Smooth muscle cell (in vitro differentiated cells): ENCODE data around the gene PRKG1. TPM values are rescaled to one million over a fixed set of nuclear protein-coding genes. Genes with fewer than 3 reads are reported as not detected.

Experiments
- DNase-seq: peaks from one replicate; lab custom pipeline; 2025; ENCODE audit not compliant: unreplicated experiment; lab: John Stamatoyannopoulos, UW
- H2AFZ ChIP-seq: fragments of 200-600 bp; sonication (generic); 2 replicates; pipeline ENCODE4 v1.6.0; 2016; ENCODE audit warnings: antibody characterized with exemption, low read depth, mild to moderate bottlenecking
- H3F3A ChIP-seq: fragments of 200-600 bp; sonication (generic); 2 replicates; pipeline ENCODE4 v1.6.0; 2017; ENCODE audit warnings: antibody characterized with exemption, low read depth
- H3K27ac ChIP-seq: fragments of 200-600 bp; sonication (generic); 2 replicates; pipeline ENCODE4 v1.5.1; 2016; ENCODE audit warnings: low read depth, mild to moderate bottlenecking
- H3K27me3 ChIP-seq: fragments of 200-600 bp; sonication (generic); 2 replicates; pipeline ENCODE4 v1.6.1; 2016; ENCODE audit warnings: low read depth, mild to moderate bottlenecking
- H3K36me3 ChIP-seq: fragments of 200-600 bp; sonication (generic); 2 replicates; pipeline ENCODE4 v1.5.1; 2016; ENCODE audit warnings: low read depth
- H3K4me1 ChIP-seq: fragments of 200-600 bp; sonication (generic); 2 replicates; pipeline ENCODE4 v1.5.1; 2016; ENCODE audit warnings: low read depth
- H3K4me2 ChIP-seq: fragments of 200-600 bp; sonication (generic); 2 replicates; pipeline ENCODE4 v1.6.0; 2016; ENCODE audit warnings: mild to moderate bottlenecking
- H3K4me3 ChIP-seq: fragments of 200-600 bp; sonication (generic); 2 replicates; pipeline ENCODE4 v1.5.1; 2016; ENCODE audit warnings: mild to moderate bottlenecking
- H3K79me2 ChIP-seq: fragments of 200-600 bp; sonication (generic); 2 replicates; pipeline ENCODE4 v1.6.0; 2016; ENCODE audit warnings: low read depth, mild to moderate bottlenecking
- H3K9ac ChIP-seq: fragments of 200-600 bp; sonication (generic); 2 replicates; pipeline ENCODE4 v1.6.0; 2016; ENCODE audit warnings: low read depth
- H3K9me3 ChIP-seq: fragments of 200-600 bp; sonication (generic); replicated peaks from 2 replicates; pipeline ENCODE4 v1.5.1; 2016; ENCODE audit warnings: low read depth
- H4K20me1 ChIP-seq: fragments of 200-600 bp; sonication (generic); 2 replicates; pipeline ENCODE4 v1.6.0; 2016; ENCODE audit warnings: low read depth
- CTCF ChIP-seq: fragments of 200-600 bp; sonication (generic); IDR thresholded peaks from 2 replicates; pipeline ENCODE4 v1.5.1; 2017; ENCODE audit warnings: borderline replicate concordance, mild to moderate bottlenecking, antibody characterized with exemption; ENCODE audit not compliant: insufficient read depth, poor library complexity, severe bottlenecking
- WGBS: methylation state at CpG from one replicate; pipeline ENCODE4 v1.1.7; 2016; ENCODE audit warnings: low lambda C conversion rate; 5-methylcytosine and 5-hydroxymethylcytosine counted together
- polyA plus RNA-seq: library from polyadenylated mRNA; unstranded; fragments of >200 nt; fragmentation: Nextera tagmentation; extraction: Ambion mirVana; gene quantifications from 2 replicates; pipeline ENCODE4 v1.2.1, GENCODE V29; 2016
- total RNA-seq: library from RNA; depleted of rRNA; stranded (reverse); fragments of >200 nt; gene quantifications from 2 replicates; pipeline ENCODE4 v1.2.3, GENCODE V29; 2014

The PRKG1 gene
- total and polyA plus RNA-seq, 2 experiments from 2014 or later = 7.2 to 13.4 TPM

GRCh38 chr10:51638211-51638610 lies 563.9 kb downstream of the PRKG1 start:
- WGBS = 93% methylated on average over 4 of the region's 4 CpGs
- no peak for TF ChIP-seq CTCF

GRCh38 chr10:51638737-51639136 lies 564.5 kb downstream of the PRKG1 start:
- Histone ChIP-seq H2AFZ (no peak overlapping the region), H3F3A (no peaks in the 10 kb centered on the region), H3K4me3 (no peak overlapping the region), H3K4me2 (no peak overlapping the region), H3K36me3 (no peaks in the 10 kb centered on the region), H3K9me3 (no peaks in the 10 kb centered on the region), H3K27me3 (no peaks in the 10 kb centered on the region), H3K79me2 (no peaks in the 10 kb centered on the region), H3K4me1 (peaks cover 3% of the 10 kb centered on the region), H4K20me1 (no peaks in the 10 kb centered on the region), H3K27ac (no peak overlapping the region), H3K9ac (no peak overlapping the region)
- TF ChIP-seq CTCF = no peak
- no peak for DNase-seq
- 97% methylated on average over 1 of the region's 1 CpG for WGBS

More at GRCh38 chr10:51638211-51638610, 563.9 kb downstream of the PRKG1 start:
- Histone ChIP-seq H3K4me2 (no peak overlapping the region), H3K4me3 (no peak overlapping the region), H3K79me2 (no peaks in the 10 kb centered on the region), H3F3A (no peaks in the 10 kb centered on the region), H2AFZ (no peak overlapping the region), H3K4me1 (peaks cover 3% of the 10 kb centered on the region), H3K9me3 (no peaks in the 10 kb centered on the region), H3K9ac (no peak overlapping the region), H3K27ac (no peak overlapping the region), H3K27me3 (no peaks in the 10 kb centered on the region), H3K36me3 (no peaks in the 10 kb centered on the region), H4K20me1 (no peaks in the 10 kb centered on the region)
- DNase-seq = no peak

GRCh38 chr10:51640120-51640819 lies 566.0 kb downstream of the PRKG1 start:
- no peak for TF ChIP-seq CTCF
- Histone ChIP-seq H3K4me3 (no peak overlapping the region), H2AFZ (no peak overlapping the region), H3K4me2 (no peak overlapping the region), H3K79me2 (no peaks in the 10 kb centered on the region), H3K27me3 (no peaks in the 10 kb centered on the region), H3K4me1 (peaks cover 3% of the 10 kb centered on the region), H3K27ac (no peak overlapping the region), H3K9ac (no peak overlapping the region), H4K20me1 (no peaks in the 10 kb centered on the region), H3F3A (no peaks in the 10 kb centered on the region), H3K9me3 (no peaks in the 10 kb centered on the region), H3K36me3 (no peaks in the 10 kb centered on the region)
- WGBS = 88% methylated on average over 3 of the region's 3 CpGs
- DNase-seq = no peak

GRCh38 chr10:51642581-51642980 lies 568.3 kb downstream of the PRKG1 start:
- 91% methylated on average over 4 of the region's 4 CpGs for WGBS

More at GRCh38 chr10:51642581-51642980, 568.3 kb downstream of the PRKG1 start:
- no peak for DNase-seq
- H3K9ac ChIP-seq = no peak overlapping the region
- no peak overlapping the region for H3K27ac ChIP-seq
- no peak overlapping the region for H2AFZ ChIP-seq
- no peaks in the 10 kb centered on the region for H3K9me3 ChIP-seq
- no peaks in the 10 kb centered on the region for H3K36me3 ChIP-seq
- TF ChIP-seq CTCF = no peak
- no peaks in the 10 kb centered on the region for H3K79me2 ChIP-seq
- H3F3A ChIP-seq = no peaks in the 10 kb centered on the region
- H3K4me3 ChIP-seq = no peak overlapping the region
- H3K27me3 ChIP-seq = no peaks in the 10 kb centered on the region
- H4K20me1 ChIP-seq = no peaks in the 10 kb centered on the region
- peaks cover 3% of the 10 kb centered on the region for H3K4me1 ChIP-seq
- no peak overlapping the region for H3K4me2 ChIP-seq
